HL-60 (cell line): ENCODE measurements around the gene TMEM198.

ENCODE experiments used
- DNase-seq, 2 experiments: peaks; one replicate each; pipeline ENCODE4 v3.0.0-alpha.2; 2010 to 2020; ENCODE audit warnings: low read depth in 1 of 2, low spot score in 1 of 2
- H3K27ac ChIP-seq: fragments of 250-450 bp; sonication (Bioruptor Pico); replicated peaks from 2 replicates; pipeline ENCODE4 v1.5.1; 2020; ENCODE audit warnings: mild to moderate bottlenecking, moderate library complexity
- H3K27me3 ChIP-seq: fragments of 250-450 bp; sonication (Bioruptor Pico); 2 replicates; pipeline ENCODE4 v1.5.1; 2021; ENCODE audit warnings: mild to moderate bottlenecking, moderate library complexity; ENCODE audit not compliant: insufficient read depth, poor library complexity, severe bottlenecking
- H3K4me3 ChIP-seq: replicated peaks from 2 replicates; pipeline ENCODE4 v1.5.1; 2011; ENCODE audit warnings: mild to moderate bottlenecking, control low read depth, low read length; ENCODE audit not compliant: insufficient read depth
- CTCF ChIP-seq: IDR thresholded peaks from one replicate; pipeline ENCODE4 v1.5.1; 2011; ENCODE audit warnings: low read length, control low read depth, inconsistent platforms; ENCODE audit not compliant: insufficient read depth
- GABPA ChIP-seq: IDR thresholded peaks from 2 replicates; pipeline ENCODE4 v1.6.1; 2012; ENCODE audit warnings: low read depth
- POLR2AphosphoS5 ChIP-seq: IDR thresholded peaks from 2 replicates; pipeline ENCODE4 v1.6.1; 2012; ENCODE audit warnings: low read depth
- REST ChIP-seq: IDR thresholded peaks from 2 replicates; pipeline ENCODE4 v1.6.1; 2012; ENCODE audit warnings: low read depth; ENCODE audit not compliant: insufficient replicate concordance
- SPI1 ChIP-seq: IDR thresholded peaks from 2 replicates; pipeline ENCODE4 v1.6.1; 2012; ENCODE audit warnings: low read depth, mild to moderate bottlenecking, borderline replicate concordance

The TMEM198 gene

GRCh38 chr2:219567791-219568361 is 24.0 kb downstream of the TMEM198 start:
- peaks cover 9% of the 10 kb centered on the region for H3K27me3 ChIP-seq
- DNase-seq: no peak
- no peak overlapping the region for H3K4me3 ChIP-seq
- TF ChIP-seq REST (no peak), SPI1 (no peak), CTCF (no peak), GABPA (no peak), POLR2AphosphoS5 (no peak)
- no peak overlapping the region for H3K27ac ChIP-seq

GRCh38 chr2:219569041-219569440 is 25.2 kb downstream of the TMEM198 start:
- Histone ChIP-seq H3K27ac (no peak overlapping the region), H3K27me3 (peaks cover 9% of the 10 kb centered on the region), H3K4me3 (no peak overlapping the region)
- no peak for TF ChIP-seq REST
- no peak for TF ChIP-seq GABPA
- TF ChIP-seq CTCF: no peak
- no peak for TF ChIP-seq SPI1
- TF ChIP-seq POLR2AphosphoS5: no peak
- DNase-seq: no peak

GRCh38 chr2:219569635-219570034 is 25.8 kb downstream of the TMEM198 start:
- DNase-seq: no peak
- Histone ChIP-seq H3K27ac (no peak overlapping the region), H3K4me3 (no peak overlapping the region)

More at GRCh38 chr2:219569635-219570034, 25.8 kb downstream of the TMEM198 start:
- TF ChIP-seq GABPA: no peak
- TF ChIP-seq POLR2AphosphoS5: no peak
- TF ChIP-seq REST: no peak
- TF ChIP-seq SPI1: no peak
- TF ChIP-seq CTCF: no peak
- peaks cover 9% of the 10 kb centered on the region for H3K27me3 ChIP-seq
